ENCODE measurements around the gene MCF2. TPM values are rescaled to one million over a fixed set of nuclear protein-coding genes. Genes with fewer than 3 reads are reported as not detected.
A peak's percentile ranks its signal among the peaks of the same experiment; 100 is the strongest.

Gene MCF2
- polyA plus RNA-seq, 2 of the 4 experiments (the other 2 are of a cell fraction): 0.09 to 0.10 TPM

DNA sequence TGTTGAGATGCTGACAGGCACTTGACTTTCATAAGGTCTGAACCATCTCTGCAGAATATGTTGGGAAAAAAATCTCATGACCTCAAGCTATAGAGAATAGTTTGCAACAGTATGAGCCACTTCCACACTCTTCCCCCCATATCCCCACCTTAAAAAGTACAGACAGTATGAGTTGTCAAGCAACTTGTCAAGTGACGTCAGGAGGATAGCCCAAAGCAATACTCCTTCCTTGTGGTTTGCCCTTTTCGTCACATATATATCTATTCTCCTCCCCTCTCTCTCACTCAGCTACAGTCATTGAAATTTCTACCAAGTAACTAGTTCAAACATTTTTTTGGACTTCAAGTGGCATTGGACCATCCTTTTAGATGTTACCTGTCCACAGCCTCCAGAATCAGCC lies 67.7 kb downstream of the MCF2 start (continued):
- TF ChIP-seq CBX2 (IDR thresholded peaks at IDR 0.05; ENCODE audit: borderline replicate concordance, low read depth): no peak

GRCh38 chrX:139639253-139639652 lies 68.7 kb downstream of the MCF2 start:
- 29% methylated on average over 8 of the region's 8 CpGs for WGBS (ENCODE audit: missing lambda C conversion rate)
- Histone ChIP-seq H3K27ac (no peak overlapping the region), H3K4me1 (no peaks in the 10 kb centered on the region), H3K4me3 (no peak overlapping the region), H3K4me2 (no peak overlapping the region), H3K9me3 (no peaks in the 10 kb centered on the region)
- ATAC-seq (no peak), FAIRE-seq (no peak), DNase-seq (ENCODE audit: low read depth in 1 of 2, low spot score in 1 of 2) (no peak)
- POLR2A ChIA-PET: no interaction called here
- TF ChIP-seq EHF (CRISPR knock-in tag; IDR thresholded peaks at IDR 0.05) (no peak), KDM5A (IDR thresholded peaks at IDR 0.05) (no peak), RFX5 (IDR thresholded peaks at IDR 0.05) (no peak), PHF8 (IDR thresholded peaks at IDR 0.05; ENCODE audit: borderline replicate concordance, low read depth) (no peak)
- CTCF ChIA-PET: no interaction called here

DNA sequence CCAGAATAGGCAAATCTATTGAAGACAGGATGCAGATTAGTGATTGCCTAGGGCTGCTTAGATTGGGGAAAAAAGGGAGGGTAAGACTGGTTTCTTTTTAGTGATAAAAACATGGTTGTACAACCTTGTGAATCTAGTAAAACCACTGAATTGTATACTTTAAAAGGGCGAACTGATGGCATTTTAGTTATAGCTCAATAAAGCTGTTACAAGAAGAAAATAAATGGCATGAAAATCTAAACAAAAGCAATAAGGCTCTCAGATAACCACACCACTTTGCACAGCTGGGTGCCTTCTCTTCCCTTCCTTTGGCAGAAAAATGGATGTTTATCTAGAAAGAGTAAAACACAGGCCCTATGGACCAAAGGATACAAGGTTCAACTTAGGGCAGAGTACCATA lies 107.9 kb downstream of the MCF2 start:
- H3K27ac ChIP-seq: no peak overlapping the region
- CTCF ChIA-PET: no interaction called here
- no peak for FAIRE-seq
- TF ChIP-seq FOSB (CRISPR knock-in tag; IDR thresholded peaks at IDR 0.05) (no peak), EHF (CRISPR knock-in tag; IDR thresholded peaks at IDR 0.05) (no peak), POLR2AphosphoS2 (conservative IDR thresholded peaks at IDR 0.05; ENCODE audit: low read length) (no peak), BHLHE40 (IDR thresholded peaks at IDR 0.05; ENCODE audit: low read depth, low read length) (no peak), NR3C1 (IDR thresholded peaks at IDR 0.05) (no peak), ESRRA (IDR thresholded peaks at IDR 0.05; ENCODE audit: borderline replicate concordance, low read length) (no peak), RNF2 (IDR thresholded peaks at IDR 0.05; ENCODE audit: borderline replicate concordance, low read depth) (no peak), TFCP2L1 (CRISPR knock-in tag; IDR thresholded peaks at IDR 0.05) (no peak), CBX8 (IDR thresholded peaks at IDR 0.05) (no peak)
- POLR2A ChIA-PET: no interaction called here
- ATAC-seq: no peak
- no peaks in the 10 kb centered on the region for H3K4me1 ChIP-seq
- H3K4me3 ChIP-seq: no peak overlapping the region
- 4% methylated on average over 1 of the region's 1 CpG for WGBS (ENCODE audit: missing lambda C conversion rate)
- no peak for DNase-seq (ENCODE audit: low read depth in 1 of 2, low spot score in 1 of 2)
- H3K4me2 ChIP-seq: no peak overlapping the region
- H3K9me3 ChIP-seq: no peaks in the 10 kb centered on the region

- peak in 1 of 2 experiments; percentile 1 for DNase-seq (ENCODE audit: low read depth in 1 of 2, low spot score in 1 of 2)
- Histone ChIP-seq H3K4me1 (no peaks in the 10 kb centered on the region), H3K4me3 (no peak overlapping the region), H3K27ac (no peak overlapping the region), H3K4me2 (no peak overlapping the region), H3K9me3 (no peaks in the 10 kb centered on the region)
- ChIA-PET POLR2A (no interaction called here), CTCF (no interaction called here)
- FAIRE-seq: no peak
- 14% methylated on average over 4 of the region's 4 CpGs for WGBS (ENCODE audit: missing lambda C conversion rate)
- TF ChIP-seq, protein P1, sequence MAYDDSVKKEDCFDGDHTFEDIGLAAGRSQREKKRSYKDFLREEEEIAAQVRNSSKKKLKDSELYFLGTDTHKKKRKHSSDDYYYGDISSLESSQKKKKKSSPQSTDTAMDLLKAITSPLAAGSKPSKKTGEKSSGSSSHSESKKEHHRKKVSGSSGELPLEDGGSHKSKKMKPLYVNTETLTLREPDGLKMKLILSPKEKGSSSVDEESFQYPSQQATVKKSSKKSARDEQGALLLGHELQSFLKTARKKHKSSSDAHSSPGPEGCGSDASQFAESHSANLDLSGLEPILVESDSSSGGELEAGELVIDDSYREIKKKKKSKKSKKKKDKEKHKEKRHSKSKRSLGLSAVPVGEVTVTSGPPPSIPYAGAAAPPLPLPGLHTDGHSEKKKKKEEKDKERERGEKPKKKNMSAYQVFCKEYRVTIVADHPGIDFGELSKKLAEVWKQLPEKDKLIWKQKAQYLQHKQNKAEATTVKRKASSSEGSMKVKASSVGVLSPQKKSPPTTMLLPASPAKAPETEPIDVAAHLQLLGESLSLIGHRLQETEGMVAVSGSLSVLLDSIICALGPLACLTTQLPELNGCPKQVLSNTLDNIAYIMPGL (CRISPR knock-in tag; IDR thresholded peaks at IDR 0.05; ENCODE audit: borderline replicate concordance): no peak
- TF ChIP-seq CBX2 (IDR thresholded peaks at IDR 0.05; ENCODE audit: borderline replicate concordance, low read depth) (no peak), RCOR1 (IDR thresholded peaks at IDR 0.05; ENCODE audit: low read depth, low read length) (no peak), NFE2L2 (conservative IDR thresholded peaks at IDR 0.05; ENCODE audit: low read length) (no peak), TFCP2L1 (CRISPR knock-in tag; IDR thresholded peaks at IDR 0.05) (no peak), JUNB (IDR thresholded peaks at IDR 0.05) (no peak), MAFK (IDR thresholded peaks at IDR 0.05; ENCODE audit: partially characterized antibody) (no peak), CBX8 (IDR thresholded peaks at IDR 0.05) (no peak), REST (IDR thresholded peaks at IDR 0.05) (no peak), FOXS1 (CRISPR knock-in tag; IDR thresholded peaks at IDR 0.05) (no peak)
- ATAC-seq: no peak
These were observed 111.9 kb downstream of the MCF2 start for GRCh38 chrX:139596068-139596467.

Data from A549 (cell line).